Ishikawa (cell line): ENCODE data around the gene DUS2.

Experiments used
- CREB1 ChIP-seq: IDR thresholded peaks from 2 replicates; pipeline ENCODE4 v1.6.1; 2012; ENCODE audit warnings: low read depth
- MAX ChIP-seq: IDR thresholded peaks from 2 replicates; pipeline ENCODE4 v1.6.1; 2012
- USF1 ChIP-seq: IDR thresholded peaks from 2 replicates; pipeline ENCODE4 v1.6.1; 2012
- TF ChIP-seq, protein P1 (sequence below): IDR thresholded peaks from 2 replicates; pipeline ENCODE4 v1.6.1; 2012; ENCODE audit warnings: low read depth, mild to moderate bottlenecking

DNA sequence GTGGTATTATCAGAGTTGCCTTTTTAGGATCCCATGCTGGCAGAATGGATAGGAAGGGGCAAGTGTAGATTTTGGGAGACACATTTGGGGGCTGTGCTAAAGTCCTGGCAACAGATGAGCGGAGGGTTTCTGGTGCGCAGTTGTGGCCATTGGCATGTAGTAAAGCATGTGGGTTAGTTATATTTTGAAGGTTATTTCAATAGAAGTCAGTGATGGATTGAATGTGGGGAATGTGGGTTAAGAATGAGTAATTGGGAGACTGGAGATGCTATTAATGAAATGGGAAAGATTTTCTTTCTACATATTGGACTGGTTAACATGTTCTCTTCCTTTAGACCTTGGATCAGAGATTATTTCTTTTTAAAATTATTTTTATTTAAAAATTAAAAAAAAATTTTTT lies 10.0 kb downstream of the DUS2 start:
- no peak for TF ChIP-seq MAX
- TF ChIP-seq USF1, result no peak
- no peak for TF ChIP-seq CREB1
- TF ChIP-seq, protein P1, sequence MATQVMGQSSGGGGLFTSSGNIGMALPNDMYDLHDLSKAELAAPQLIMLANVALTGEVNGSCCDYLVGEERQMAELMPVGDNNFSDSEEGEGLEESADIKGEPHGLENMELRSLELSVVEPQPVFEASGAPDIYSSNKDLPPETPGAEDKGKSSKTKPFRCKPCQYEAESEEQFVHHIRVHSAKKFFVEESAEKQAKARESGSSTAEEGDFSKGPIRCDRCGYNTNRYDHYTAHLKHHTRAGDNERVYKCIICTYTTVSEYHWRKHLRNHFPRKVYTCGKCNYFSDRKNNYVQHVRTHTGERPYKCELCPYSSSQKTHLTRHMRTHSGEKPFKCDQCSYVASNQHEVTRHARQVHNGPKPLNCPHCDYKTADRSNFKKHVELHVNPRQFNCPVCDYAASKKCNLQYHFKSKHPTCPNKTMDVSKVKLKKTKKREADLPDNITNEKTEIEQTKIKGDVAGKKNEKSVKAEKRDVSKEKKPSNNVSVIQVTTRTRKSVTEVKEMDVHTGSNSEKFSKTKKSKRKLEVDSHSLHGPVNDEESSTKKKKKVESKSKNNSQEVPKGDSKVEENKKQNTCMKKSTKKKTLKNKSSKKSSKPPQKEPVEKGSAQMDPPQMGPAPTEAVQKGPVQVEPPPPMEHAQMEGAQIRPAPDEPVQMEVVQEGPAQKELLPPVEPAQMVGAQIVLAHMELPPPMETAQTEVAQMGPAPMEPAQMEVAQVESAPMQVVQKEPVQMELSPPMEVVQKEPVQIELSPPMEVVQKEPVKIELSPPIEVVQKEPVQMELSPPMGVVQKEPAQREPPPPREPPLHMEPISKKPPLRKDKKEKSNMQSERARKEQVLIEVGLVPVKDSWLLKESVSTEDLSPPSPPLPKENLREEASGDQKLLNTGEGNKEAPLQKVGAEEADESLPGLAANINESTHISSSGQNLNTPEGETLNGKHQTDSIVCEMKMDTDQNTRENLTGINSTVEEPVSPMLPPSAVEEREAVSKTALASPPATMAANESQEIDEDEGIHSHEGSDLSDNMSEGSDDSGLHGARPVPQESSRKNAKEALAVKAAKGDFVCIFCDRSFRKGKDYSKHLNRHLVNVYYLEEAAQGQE, result no peak
